Sigmoid colon (tissue), 7 donors: ENCODE data around the gene GRID1. TPM values are rescaled to one million over a fixed set of nuclear protein-coding genes. Genes with fewer than 3 reads are reported as not detected.

Source experiments
- DNase-seq: peaks from one replicate; pipeline ENCODE4 v3.0.0-alpha.2; 2019
- H3K27ac ChIP-seq, 4 donors: fragments of 200-600 bp; sonication (generic); one replicate each; pipeline ENCODE4 v1.5.1; 2016 to 2019; ENCODE audit warnings: mild to moderate bottlenecking in 1 of 4
- H3K27me3 ChIP-seq, 3 donors: fragments of 200-600 bp; sonication (generic); one replicate each; pipeline ENCODE4 v1.5.1; 2019; ENCODE audit warnings: mild to moderate bottlenecking in 1 of 3
- H3K36me3 ChIP-seq, 4 donors: fragments of 200-600 bp; sonication (generic); one replicate each; pipeline ENCODE4 v1.5.1; 2016 to 2019
- H3K4me1 ChIP-seq, 4 donors: fragments of 200-600 bp; sonication (generic); one replicate each; pipeline ENCODE4 v1.5.1; 2017 to 2019
- H3K4me3 ChIP-seq, 4 donors: fragments of 200-600 bp; sonication (generic); one replicate each; pipeline ENCODE4 v1.5.1; 2017 to 2019; ENCODE audit warnings: mild to moderate bottlenecking in 2 of 4, moderate library complexity in 1 of 4
- H3K9me3 ChIP-seq, 4 donors: fragments of 200-600 bp in 3 of 4; sonication (generic) in 3 of 4; one replicate each; pipeline versions ENCODE4 v1.5.1 to v1.6.1; 2013 to 2019
- EP300 ChIP-seq, 4 donors: sonication (generic); formaldehyde crosslinking; IDR thresholded peaks; one replicate each; pipeline ENCODE4 v1.6.1; 2017; ENCODE audit warnings: antibody characterized with exemption in 4 of 4
- POLR2A ChIP-seq, 2 donors: fragments of 450-650 bp; IDR thresholded peaks; one replicate each; pipeline ENCODE4 v1.6.1; 2016; ENCODE audit warnings: antibody characterized with exemption in 2 of 2, mild to moderate bottlenecking in 2 of 2, moderate library complexity in 2 of 2
- POLR2AphosphoS5 ChIP-seq, 4 donors: sonication (generic); formaldehyde crosslinking; IDR thresholded peaks; one replicate each; pipeline ENCODE4 v1.6.1; 2017; ENCODE audit warnings: antibody characterized with exemption in 4 of 4
- whole genome bisulfite sequencing, 2 donors: extraction: QIAGEN DNeasy Blood & Tissue Kit; methylation state at CpG; one replicate each; pipeline ENCODE4 v1.1.7; 2013; 5-methylcytosine and 5-hydroxymethylcytosine counted together
- intact Hi-C: fragments of 100-400 bp; cut with DNase I; formaldehyde crosslinking; loops from one replicate; pipeline ENCODE4 v1.15.1; 2023
- polyA plus RNA-seq, 3 donors: library from polyadenylated mRNA; stranded (reverse); fragments of 200-250 nt; gene quantifications; one replicate each; pipeline ENCODE4 v1.2.3, GENCODE V29; 2013
- total RNA-seq, 4 donors: library from RNA; depleted of rRNA; stranded (reverse); fragments of >200 nt; gene quantifications; one replicate each; pipeline ENCODE4 v1.1.0, GENCODE V29; 2016
- TF ChIP-seq, protein P1 (sequence below), 4 experiments: fragments of 450-650 bp in 3 of 4; fragments of 200-600 bp in 1 of 4; IDR thresholded peaks; one replicate each; pipeline ENCODE4 v1.5.1; 2016 to 2019; ENCODE audit warnings: antibody characterized with exemption in 4 of 4, mild to moderate bottlenecking in 3 of 4, moderate library complexity in 2 of 4
- donor health status: healthy with polysubstance abuse.
- donor health status: Bipolar disorder and iron deficiency.
- donor health status: healthy.

Gene GRID1
- total and polyA plus RNA-seq, 7 donors, result 0.66 to 4.7 (median 1.1) TPM; not detected in 2

GRCh38 chr10:86259901-86260562 lies 106.6 kb downstream of the GRID1 start:
- Histone ChIP-seq H3K27ac (no peak overlapping the region), H3K36me3 (no peaks in the 10 kb centered on the region), H3K4me1 (peaks cover 0 to 17% (median 12%) of the 10 kb centered on the region in 4 donors), H3K9me3 (no peaks in the 10 kb centered on the region), H3K4me3 (no peak overlapping the region), H3K27me3 (peaks cover 0 to 23% (median 0%) of the 10 kb centered on the region in 3 donors)
- TF ChIP-seq POLR2A (IDR thresholded peaks at IDR 0.05), result no peak
- TF ChIP-seq, protein P1, sequence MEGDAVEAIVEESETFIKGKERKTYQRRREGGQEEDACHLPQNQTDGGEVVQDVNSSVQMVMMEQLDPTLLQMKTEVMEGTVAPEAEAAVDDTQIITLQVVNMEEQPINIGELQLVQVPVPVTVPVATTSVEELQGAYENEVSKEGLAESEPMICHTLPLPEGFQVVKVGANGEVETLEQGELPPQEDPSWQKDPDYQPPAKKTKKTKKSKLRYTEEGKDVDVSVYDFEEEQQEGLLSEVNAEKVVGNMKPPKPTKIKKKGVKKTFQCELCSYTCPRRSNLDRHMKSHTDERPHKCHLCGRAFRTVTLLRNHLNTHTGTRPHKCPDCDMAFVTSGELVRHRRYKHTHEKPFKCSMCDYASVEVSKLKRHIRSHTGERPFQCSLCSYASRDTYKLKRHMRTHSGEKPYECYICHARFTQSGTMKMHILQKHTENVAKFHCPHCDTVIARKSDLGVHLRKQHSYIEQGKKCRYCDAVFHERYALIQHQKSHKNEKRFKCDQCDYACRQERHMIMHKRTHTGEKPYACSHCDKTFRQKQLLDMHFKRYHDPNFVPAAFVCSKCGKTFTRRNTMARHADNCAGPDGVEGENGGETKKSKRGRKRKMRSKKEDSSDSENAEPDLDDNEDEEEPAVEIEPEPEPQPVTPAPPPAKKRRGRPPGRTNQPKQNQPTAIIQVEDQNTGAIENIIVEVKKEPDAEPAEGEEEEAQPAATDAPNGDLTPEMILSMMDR (IDR thresholded peaks at IDR 0.05), result no peak
- TF ChIP-seq POLR2AphosphoS5 (IDR thresholded peaks at IDR 0.05), result no peak
- no peak for TF ChIP-seq EP300 (IDR thresholded peaks at IDR 0.05)
- no peak for DNase-seq
- WGBS, 2 donors, result 61 to 80% methylated on average over 4 of the region's 4 CpGs
- intact Hi-C loops, result no loop called here

- TF ChIP-seq EP300 (IDR thresholded peaks at IDR 0.05) (no peak), POLR2AphosphoS5 (IDR thresholded peaks at IDR 0.05) (no peak), POLR2A (IDR thresholded peaks at IDR 0.05) (no peak)
- TF ChIP-seq, protein P1 (IDR thresholded peaks at IDR 0.05), result no peak
- intact Hi-C loops, result no loop called here
These were observed 107.7 kb downstream of the GRID1 start for GRCh38 chr10:86258941-86259340.

GRCh38 chr10:86258499-86258898 lies 108.1 kb downstream of the GRID1 start:
- Histone ChIP-seq H3K36me3 (no peaks in the 10 kb centered on the region), H3K4me3 (no peak overlapping the region), H3K9me3 (no peaks in the 10 kb centered on the region), H3K4me1 (peaks cover 0 to 16% (median 11%) of the 10 kb centered on the region in 4 donors), H3K27ac (no peak overlapping the region), H3K27me3 (peaks cover 0 to 18% (median 0%) of the 10 kb centered on the region in 3 donors)
- TF ChIP-seq POLR2AphosphoS5 (IDR thresholded peaks at IDR 0.05), result no peak
- no peak for DNase-seq
- intact Hi-C loops, result no loop called here
- WGBS, 2 donors, result 44 to 63% methylated on average over 1 of the region's 1 CpG

More at GRCh38 chr10:86258941-86259340, 107.7 kb downstream of the GRID1 start:
- no peaks in the 10 kb centered on the region for H3K36me3 ChIP-seq
- no peak overlapping the region for H3K4me3 ChIP-seq
- no peak overlapping the region for H3K27ac ChIP-seq
- DNase-seq, result no peak
- WGBS, 2 donors, result 41 to 51% methylated on average over 3 of the region's 3 CpGs
- H3K27me3 ChIP-seq, result peaks cover 0 to 19% (median 0%) of the 10 kb centered on the region in 3 donors
- peaks cover 0 to 17% (median 12%) of the 10 kb centered on the region in 4 donors for H3K4me1 ChIP-seq
- H3K9me3 ChIP-seq, result no peaks in the 10 kb centered on the region

GRCh38 chr10:86257683-86258082 lies 108.9 kb downstream of the GRID1 start:
- H3K36me3 ChIP-seq, result no peaks in the 10 kb centered on the region
- H3K4me1 ChIP-seq, result peaks cover 0 to 8% (median 4%) of the 10 kb centered on the region in 4 donors
- TF ChIP-seq EP300 (IDR thresholded peaks at IDR 0.05) (no peak), POLR2AphosphoS5 (IDR thresholded peaks at IDR 0.05) (no peak), POLR2A (IDR thresholded peaks at IDR 0.05) (no peak)
- TF ChIP-seq, protein P1 (IDR thresholded peaks at IDR 0.05), result no peak
- peaks cover 0 to 10% (median 0%) of the 10 kb centered on the region in 3 donors for H3K27me3 ChIP-seq
- intact Hi-C loops, result no loop called here
- H3K4me3 ChIP-seq, result no peak overlapping the region
- whole genome bisulfite sequencing, 2 donors, result 85 to 90% methylated on average over 2 of the region's 2 CpGs
- H3K9me3 ChIP-seq, result no peaks in the 10 kb centered on the region
- H3K27ac ChIP-seq, result no peak overlapping the region
- no peak for DNase-seq

GRCh38 chr10:86256690-86257315 lies 109.8 kb downstream of the GRID1 start:
- H3K4me3 ChIP-seq, result no peak overlapping the region
- DNase-seq, result no peak
- no peaks in the 10 kb centered on the region for H3K9me3 ChIP-seq
- no peak overlapping the region for H3K27ac ChIP-seq
- TF ChIP-seq POLR2A (IDR thresholded peaks at IDR 0.05) (no peak), POLR2AphosphoS5 (IDR thresholded peaks at IDR 0.05) (no peak), EP300 (IDR thresholded peaks at IDR 0.05) (no peak)
- TF ChIP-seq, protein P1 (IDR thresholded peaks at IDR 0.05), result no peak
- peaks cover 0 to 1% (median 0%) of the 10 kb centered on the region in 3 donors for H3K27me3 ChIP-seq
- intact Hi-C loops, result no loop called here
- H3K36me3 ChIP-seq, result no peaks in the 10 kb centered on the region
- 69 to 83% methylated on average over 4 of the region's 4 CpGs for WGBS, 2 donors
- no peaks in the 10 kb centered on the region for H3K4me1 ChIP-seq
